AG09309 (cell line): Measurements from ENCODE around the gene ATP5PO.

Experiments
- DNase-seq: peaks from one replicate; pipeline ENCODE4 v3.0.0-alpha.2; 2010; ENCODE audit warnings: low read depth
- H3K4me3 ChIP-seq: 2 replicates; pipeline ENCODE4 v1.5.1; 2011; ENCODE audit warnings: mild to moderate bottlenecking, low read depth, low read length, moderate library complexity; ENCODE audit not compliant: control insufficient read depth
- TF ChIP-seq, protein P1 (sequence below): IDR thresholded peaks from 2 replicates; pipeline ENCODE4 v1.5.1; 2011; ENCODE audit warnings: mild to moderate bottlenecking, low read depth, low read length, inconsistent platforms; ENCODE audit not compliant: insufficient read depth, control insufficient read depth; ENCODE audit errors: missing control alignments

The ATP5PO gene

DNA sequence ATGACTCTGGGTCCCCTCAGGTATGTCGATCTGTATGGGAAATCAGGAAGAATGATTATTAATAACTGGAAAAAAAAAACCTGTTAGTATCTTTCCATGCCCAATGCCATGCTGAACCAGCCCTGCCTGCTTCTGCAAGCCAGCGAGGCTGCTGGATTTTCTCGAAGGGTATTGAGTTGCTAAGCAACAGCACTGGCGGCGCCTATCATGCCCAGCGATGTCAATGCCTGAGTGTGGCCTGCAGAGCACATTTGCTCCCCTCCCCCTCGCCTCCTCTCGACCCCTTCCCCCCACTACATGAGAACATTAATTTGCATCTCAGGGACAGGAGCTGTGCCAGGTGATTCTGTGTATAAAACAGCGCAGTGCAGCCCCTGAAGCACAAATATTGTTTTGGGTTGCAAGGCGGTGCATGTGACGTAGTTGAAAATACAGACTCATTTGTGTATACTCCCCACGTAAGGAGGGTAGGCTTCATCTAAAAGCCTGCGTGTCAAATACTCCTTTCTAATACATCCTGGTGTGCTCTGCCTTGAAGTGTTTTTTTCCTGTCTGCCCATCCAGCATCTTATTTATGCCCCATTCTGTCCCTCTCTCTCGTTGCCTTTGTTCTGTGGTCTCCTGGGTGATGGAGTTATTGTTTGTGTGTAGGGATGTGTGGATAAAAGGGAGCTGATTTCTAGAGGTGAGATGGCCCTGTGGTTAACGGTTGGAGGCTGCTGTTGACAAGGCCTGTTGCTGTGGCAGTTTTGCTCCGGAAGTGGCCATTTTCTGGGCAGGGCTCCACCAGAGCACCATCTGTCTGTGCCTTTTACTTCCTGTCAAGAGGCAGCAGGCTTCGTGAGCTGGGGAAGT, 32.7 kb upstream of the ATP5PO start:
- TF ChIP-seq, protein P1, sequence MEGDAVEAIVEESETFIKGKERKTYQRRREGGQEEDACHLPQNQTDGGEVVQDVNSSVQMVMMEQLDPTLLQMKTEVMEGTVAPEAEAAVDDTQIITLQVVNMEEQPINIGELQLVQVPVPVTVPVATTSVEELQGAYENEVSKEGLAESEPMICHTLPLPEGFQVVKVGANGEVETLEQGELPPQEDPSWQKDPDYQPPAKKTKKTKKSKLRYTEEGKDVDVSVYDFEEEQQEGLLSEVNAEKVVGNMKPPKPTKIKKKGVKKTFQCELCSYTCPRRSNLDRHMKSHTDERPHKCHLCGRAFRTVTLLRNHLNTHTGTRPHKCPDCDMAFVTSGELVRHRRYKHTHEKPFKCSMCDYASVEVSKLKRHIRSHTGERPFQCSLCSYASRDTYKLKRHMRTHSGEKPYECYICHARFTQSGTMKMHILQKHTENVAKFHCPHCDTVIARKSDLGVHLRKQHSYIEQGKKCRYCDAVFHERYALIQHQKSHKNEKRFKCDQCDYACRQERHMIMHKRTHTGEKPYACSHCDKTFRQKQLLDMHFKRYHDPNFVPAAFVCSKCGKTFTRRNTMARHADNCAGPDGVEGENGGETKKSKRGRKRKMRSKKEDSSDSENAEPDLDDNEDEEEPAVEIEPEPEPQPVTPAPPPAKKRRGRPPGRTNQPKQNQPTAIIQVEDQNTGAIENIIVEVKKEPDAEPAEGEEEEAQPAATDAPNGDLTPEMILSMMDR, result no peak
- peak overlapping the region; percentile 13; the same call in 1 of the 2 replicates for H3K4me3 ChIP-seq
- DNase-seq, result no peak

- peak; percentile 84 for DNase-seq
Observed at GRCh38 chr21:33947451-33948095, 32.0 kb upstream of the ATP5PO start.

GRCh38 chr21:33945652-33946270, 30.2 kb upstream of the ATP5PO start:
- TF ChIP-seq, protein P1, result no peak
- no peak overlapping the region for H3K4me3 ChIP-seq
- DNase-seq, result no peak

More at GRCh38 chr21:33947451-33948095, 32.0 kb upstream of the ATP5PO start:
- TF ChIP-seq, protein P1, result no peak
- H3K4me3 ChIP-seq, result peak overlapping the region; percentile 25

DNA sequence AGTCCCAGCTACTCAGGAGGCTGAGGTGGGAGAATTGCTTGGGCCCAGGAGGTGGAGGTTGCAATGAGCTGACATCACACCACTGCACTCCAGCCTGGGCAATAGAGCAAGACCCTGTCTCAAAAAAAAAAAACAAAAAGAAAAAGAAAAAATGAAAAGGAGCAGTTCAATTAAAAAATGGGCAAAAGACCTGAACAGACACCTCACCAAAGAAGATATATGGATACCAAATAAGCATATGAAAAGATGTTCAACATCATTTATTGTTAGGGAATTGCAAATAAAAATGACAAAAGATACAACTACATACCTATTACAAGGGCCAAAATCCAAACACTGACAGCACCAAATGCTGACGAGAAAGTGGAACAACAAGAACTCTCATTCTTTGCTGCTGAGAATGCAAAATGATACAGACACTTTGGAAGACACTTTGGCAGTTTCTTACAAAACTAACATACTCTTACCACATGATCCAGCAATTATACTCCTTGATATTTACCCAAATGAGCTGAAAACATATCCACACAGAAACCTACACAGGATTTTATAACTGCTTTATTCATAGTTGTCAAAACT, 28.7 kb upstream of the ATP5PO start:
- TF ChIP-seq, protein P1, result no peak
- H3K4me3 ChIP-seq, result no peak overlapping the region
- DNase-seq, result no peak

- no peak for DNase-seq
- TF ChIP-seq, protein P1, result no peak
Observed at GRCh38 chr21:33943293-33943692, 27.7 kb upstream of the ATP5PO start.

GRCh38 chr21:33942426-33942825, 26.8 kb upstream of the ATP5PO start:
- no peak for DNase-seq
- H3K4me3 ChIP-seq, result no peak overlapping the region
- TF ChIP-seq, protein P1, result no peak

More at GRCh38 chr21:33943293-33943692, 27.7 kb upstream of the ATP5PO start:
- no peak overlapping the region for H3K4me3 ChIP-seq
